A549 (cell line): ENCODE measurements around the gene TTC39B.

Experiments
- BHLHE40 ChIP-seq: IDR thresholded peaks from 2 replicates; pipeline ENCODE4 v1.6.1; 2012; ENCODE audit warnings: low read depth, low read length, inconsistent platforms
- CTCF ChIP-seq: fragments of >200 bp; sonication (Bioruptor Twin); formaldehyde crosslinking; IDR thresholded peaks from 3 replicates; pipeline ENCODE4 v1.5.1; 2016
- EHMT2 ChIP-seq: fragments of 200-600 bp; sonication (generic); IDR thresholded peaks from 2 replicates; pipeline ENCODE4 v1.6.1; 2016; ENCODE audit warnings: antibody characterized with exemption, low read depth, mild to moderate bottlenecking, moderate library complexity
- FOXS1 ChIP-seq: fragments of 250-450 bp; sonication (Bioruptor Pico); IDR thresholded peaks from 2 replicates; pipeline ENCODE4 v1.5.0; 2020; ENCODE audit warnings: mild to moderate bottlenecking, moderate library complexity
- HDAC2 ChIP-seq: fragments of 200-600 bp; sonication (generic); IDR thresholded peaks from 2 replicates; pipeline ENCODE4 v1.6.1; 2016
- JUNB ChIP-seq: fragments of >200 bp; sonication (Bioruptor Twin); formaldehyde crosslinking; IDR thresholded peaks from 2 replicates; pipeline ENCODE4 v1.6.1; 2016
- NR3C1 ChIP-seq: fragments of >200 bp; sonication (Bioruptor Twin); formaldehyde crosslinking; IDR thresholded peaks from 3 replicates; pipeline ENCODE4 v1.6.1; 2017
- PHF8 ChIP-seq: fragments of 200-600 bp; sonication (generic); IDR thresholded peaks from 2 replicates; pipeline ENCODE4 v1.6.1; 2016; ENCODE audit warnings: low read depth, mild to moderate bottlenecking, antibody characterized with exemption, moderate library complexity, borderline replicate concordance
- POLR2A ChIP-seq: IDR thresholded peaks from 2 replicates; pipeline ENCODE4 v1.6.1; 2012; ENCODE audit warnings: mild to moderate bottlenecking, low read length
- REST ChIP-seq: fragments of 200-600 bp; sonication (generic); IDR thresholded peaks from 2 replicates; pipeline ENCODE4 v1.6.1; 2016; ENCODE audit warnings: antibody characterized with exemption, mild to moderate bottlenecking, moderate library complexity
- RFX5 ChIP-seq: fragments of 450-650 bp; IDR thresholded peaks from 2 replicates; pipeline ENCODE4 v1.7.1; 2014; ENCODE audit warnings: antibody characterized with exemption, mild to moderate bottlenecking, moderate library complexity
- SMC3 ChIP-seq: fragments of >200 bp; sonication (Bioruptor Twin); formaldehyde crosslinking; IDR thresholded peaks from 3 replicates; pipeline ENCODE4 v1.6.1; 2018; ENCODE audit warnings: inconsistent platforms

- TF ChIP-seq CTCF: no peak
- no peak for TF ChIP-seq RFX5
- TF ChIP-seq FOXS1: no peak
- no peak for TF ChIP-seq PHF8
- no peak for TF ChIP-seq SMC3
- TF ChIP-seq POLR2A: no peak
- no peak for TF ChIP-seq EHMT2
- no peak for TF ChIP-seq BHLHE40
- no peak for TF ChIP-seq JUNB
- no peak for TF ChIP-seq NR3C1
- no peak for TF ChIP-seq HDAC2
- no peak for TF ChIP-seq REST
Measured at GRCh38 chr9:15153961-15154360, 153.1 kb downstream of the TTC39B start.
